KMS-11 (cell line): ENCODE data around the gene CCDC148.
"Not testable (repeated sequence)": the region's sequence is repeated elsewhere in the genome, so short reads cannot be mapped to it uniquely, and the experiment has no call there.

ENCODE experiments used
- H2AFZ ChIP-seq: fragments of 200-600 bp; sonication (generic); 2 replicates; pipeline ENCODE4 v1.6.1; 2016; ENCODE audit warnings: antibody characterized with exemption, mixed run types, low read depth
- H3K27ac ChIP-seq: fragments of 200-600 bp; sonication (generic); 2 replicates; pipeline ENCODE4 v1.6.1; 2016; ENCODE audit warnings: mild to moderate bottlenecking, mixed run types
- H3K27me3 ChIP-seq: fragments of 200-600 bp; sonication (generic); 2 replicates; pipeline ENCODE4 v1.6.1; 2017; ENCODE audit warnings: mild to moderate bottlenecking, low read depth, mixed run types, moderate library complexity; ENCODE audit not compliant: insufficient read depth
- H3K36me3 ChIP-seq: fragments of 200-600 bp; sonication (generic); 2 replicates; pipeline ENCODE4 v1.6.1; 2017; ENCODE audit warnings: mild to moderate bottlenecking, mixed run types; ENCODE audit not compliant: insufficient read depth
- H3K4me1 ChIP-seq: fragments of 200-600 bp; sonication (generic); 2 replicates; pipeline ENCODE4 v1.6.1; 2016; ENCODE audit warnings: mild to moderate bottlenecking, low read depth, mixed run types; ENCODE audit not compliant: poor library complexity, severe bottlenecking
- H3K4me2 ChIP-seq: fragments of 200-600 bp; sonication (generic); 2 replicates; pipeline ENCODE4 v1.7.0; 2016; ENCODE audit warnings: mild to moderate bottlenecking, mixed run types
- H3K4me3 ChIP-seq: fragments of 200-600 bp; sonication (generic); IDR thresholded peaks from 2 replicates; pipeline ENCODE4 v1.6.1; 2017; ENCODE audit warnings: low read depth, low read length, mixed read lengths; ENCODE audit not compliant: insufficient read depth
- H3K79me2 ChIP-seq: fragments of 200-600 bp; sonication (generic); 2 replicates; pipeline ENCODE4 v1.6.1; 2016; ENCODE audit warnings: low read depth, mixed run types; ENCODE audit not compliant: insufficient read depth
- H3K9ac ChIP-seq: fragments of 200-600 bp; sonication (generic); 2 replicates; pipeline ENCODE4 v1.6.1; 2016; ENCODE audit warnings: mild to moderate bottlenecking, mixed run types
- H4K20me1 ChIP-seq: fragments of 200-600 bp; sonication (generic); 2 replicates; pipeline ENCODE4 v1.6.1; 2016; ENCODE audit warnings: mild to moderate bottlenecking, mixed run types; ENCODE audit not compliant: insufficient read depth
- CTCF ChIP-seq: fragments of 200-600 bp; sonication (generic); conservative IDR thresholded peaks from 2 replicates; pipeline ENCODE4 v1.6.1; 2017; ENCODE audit warnings: low read depth, mild to moderate bottlenecking, antibody characterized with exemption, low read length, moderate library complexity, mixed read lengths

The CCDC148 gene

GRCh38 chr2:158477202-158477601 lies 20.6 kb upstream of the CCDC148 start:
- H3K9ac ChIP-seq: no peak overlapping the region
- no peak for TF ChIP-seq CTCF
- H3K79me2 ChIP-seq: peaks cover 12% of the 10 kb centered on the region; the same call in 1 of the 2 replicates
- H3K36me3 ChIP-seq: no peaks in the 10 kb centered on the region
- H3K27ac ChIP-seq: no peak overlapping the region
- no peak overlapping the region for H2AFZ ChIP-seq
- no peak overlapping the region for H3K4me2 ChIP-seq
- H4K20me1 ChIP-seq: no peaks in the 10 kb centered on the region
- H3K27me3 ChIP-seq: no peaks in the 10 kb centered on the region
- no peak overlapping the region for H3K4me3 ChIP-seq
- H3K4me1 ChIP-seq: peaks cover 4% of the 10 kb centered on the region

GRCh38 chr2:158474526-158475011 lies 18.0 kb upstream of the CCDC148 start:
- not testable (repeated sequence) for H4K20me1 ChIP-seq, H3K9ac ChIP-seq, H3K36me3 ChIP-seq, H3K4me1 ChIP-seq, H3K27ac ChIP-seq, H2AFZ ChIP-seq, H3K4me3 ChIP-seq, H3K27me3 ChIP-seq, H3K4me2 ChIP-seq, H3K79me2 ChIP-seq

- no peak overlapping the region for H3K27ac ChIP-seq
- no peak overlapping the region for H3K4me2 ChIP-seq
- no peak overlapping the region for H3K9ac ChIP-seq
- H4K20me1 ChIP-seq: no peaks in the 10 kb centered on the region
- H3K27me3 ChIP-seq: no peaks in the 10 kb centered on the region
- H3K4me3 ChIP-seq: no peak overlapping the region
- no peak for TF ChIP-seq CTCF
- no peaks in the 10 kb centered on the region for H3K36me3 ChIP-seq
- H2AFZ ChIP-seq: no peak overlapping the region
- H3K79me2 ChIP-seq: no peaks in the 10 kb centered on the region; the same call in 1 of the 2 replicates
- peaks cover 4% of the 10 kb centered on the region for H3K4me1 ChIP-seq
These were observed 17.3 kb upstream of the CCDC148 start for GRCh38 chr2:158473719-158474392.

- not testable (repeated sequence) for H3K79me2 ChIP-seq, H3K9ac ChIP-seq, H3K36me3 ChIP-seq, H4K20me1 ChIP-seq, H3K4me2 ChIP-seq, H2AFZ ChIP-seq, H3K4me3 ChIP-seq, H3K4me1 ChIP-seq, H3K27ac ChIP-seq, H3K27me3 ChIP-seq
These were observed 16.7 kb upstream of the CCDC148 start for GRCh38 chr2:158473300-158473699.

GRCh38 chr2:158472829-158473228 lies 16.3 kb upstream of the CCDC148 start:
- H3K79me2 ChIP-seq, H3K9ac ChIP-seq, H3K4me1 ChIP-seq, H3K4me2 ChIP-seq, H3K27me3 ChIP-seq, H2AFZ ChIP-seq, H3K27ac ChIP-seq, H3K4me3 ChIP-seq, H4K20me1 ChIP-seq, H3K36me3 ChIP-seq: not testable (repeated sequence)

- Histone ChIP-seq H3K79me2 (peaks cover 60% of the 10 kb centered on the region), H3K36me3 (no peaks in the 10 kb centered on the region)
These were observed 10.7 kb upstream of the CCDC148 start for GRCh38 chr2:158467248-158467647.

More at GRCh38 chr2:158467248-158467647, 10.7 kb upstream of the CCDC148 start:
- H3K27me3 ChIP-seq: no peaks in the 10 kb centered on the region
- H3K4me3 ChIP-seq: no peak overlapping the region
- peaks cover 21% of the 10 kb centered on the region for H3K4me1 ChIP-seq
- no peak overlapping the region for H3K4me2 ChIP-seq
- no peak overlapping the region for H3K27ac ChIP-seq
- H3K9ac ChIP-seq: no peak overlapping the region
- H2AFZ ChIP-seq: no peak overlapping the region
- no peak for TF ChIP-seq CTCF
- peaks cover 25% of the 10 kb centered on the region; the same call in 1 of the 2 replicates for H4K20me1 ChIP-seq
